Ectodermal cell (in vitro differentiated cells): ENCODE measurements around the gene SND1.

Source experiments
- H3K27ac ChIP-seq: 2 replicates; pipeline ENCODE4 v1.7.0; 2013; ENCODE audit warnings: mild to moderate bottlenecking, low read depth, low read length; ENCODE audit not compliant: insufficient read depth, poor library complexity, severe bottlenecking
- H3K27me3 ChIP-seq: 2 replicates; pipeline ENCODE4 v1.7.0; 2013; ENCODE audit warnings: mild to moderate bottlenecking, low read length; ENCODE audit not compliant: insufficient read depth, control insufficient read depth, poor library complexity, severe bottlenecking
- H3K36me3 ChIP-seq: one replicate; pipeline ENCODE4 v1.7.0; 2013; ENCODE audit warnings: low read length; ENCODE audit not compliant: control insufficient read depth, insufficient read depth
- H3K4me1 ChIP-seq: one replicate; pipeline ENCODE4 v1.7.0; 2013; ENCODE audit warnings: low read length; ENCODE audit not compliant: control insufficient read depth, insufficient read depth
- H3K4me3 ChIP-seq: 2 replicates; pipeline ENCODE4 v1.7.0; 2013; ENCODE audit warnings: low read depth, low read length, control low read depth; ENCODE audit not compliant: insufficient read depth
- H3K9me3 ChIP-seq: 2 replicates; pipeline ENCODE4 v1.7.0; 2013; ENCODE audit warnings: mild to moderate bottlenecking, low read length, moderate library complexity; ENCODE audit not compliant: control insufficient read depth
- WGBS, 2 experiments: methylation state at CpG; one replicate each; pipeline ENCODE4 v1.1.7; 2013; ENCODE audit warnings: missing lambda C conversion rate in 2 of 2; 5-methylcytosine and 5-hydroxymethylcytosine counted together

SND1 gene

GRCh38 chr7:127760436-127761031, 108.5 kb downstream of the SND1 start:
- 92 to 100% methylated on average over 3 to 4 of the region's 4 CpGs for WGBS, 2 experiments
- Histone ChIP-seq H3K27me3 (no peaks in the 10 kb centered on the region), H3K9me3 (no peaks in the 10 kb centered on the region), H3K36me3 (no peaks in the 10 kb centered on the region), H3K27ac (no peak overlapping the region), H3K4me3 (no peak overlapping the region), H3K4me1 (no peaks in the 10 kb centered on the region)

GRCh38 chr7:127761196-127761595, 109.2 kb downstream of the SND1 start:
- no peak overlapping the region for H3K27ac ChIP-seq
- H3K9me3 ChIP-seq: no peaks in the 10 kb centered on the region
- no peaks in the 10 kb centered on the region for H3K36me3 ChIP-seq
- no peaks in the 10 kb centered on the region for H3K27me3 ChIP-seq
- WGBS, 2 experiments: 96% methylated on average over 2 of the region's 2 CpGs; no CpG with 5 or more reads in 1 of the 2 experiments
- no peak overlapping the region for H3K4me3 ChIP-seq
- no peaks in the 10 kb centered on the region for H3K4me1 ChIP-seq

- WGBS, 2 experiments: 89 to 92% methylated on average over 6 of the region's 6 CpGs
- no peaks in the 10 kb centered on the region for H3K27me3 ChIP-seq
Observed at GRCh38 chr7:127764681-127765080, 112.7 kb downstream of the SND1 start.

GRCh38 chr7:127765150-127765549, 113.2 kb downstream of the SND1 start:
- Histone ChIP-seq H3K36me3 (no peaks in the 10 kb centered on the region), H3K4me1 (peaks cover 4% of the 10 kb centered on the region), H3K27me3 (no peaks in the 10 kb centered on the region), H3K4me3 (no peak overlapping the region), H3K27ac (no peak overlapping the region), H3K9me3 (no peaks in the 10 kb centered on the region)
- 94 to 100% methylated on average over 3 of the region's 3 CpGs for WGBS, 2 experiments

More at GRCh38 chr7:127764681-127765080, 112.7 kb downstream of the SND1 start:
- Histone ChIP-seq H3K36me3 (no peaks in the 10 kb centered on the region), H3K27ac (no peak overlapping the region), H3K4me3 (no peak overlapping the region), H3K4me1 (peaks cover 4% of the 10 kb centered on the region), H3K9me3 (no peaks in the 10 kb centered on the region)

- Histone ChIP-seq H3K27me3 (no peaks in the 10 kb centered on the region), H3K27ac (no peak overlapping the region), H3K9me3 (no peaks in the 10 kb centered on the region), H3K36me3 (no peaks in the 10 kb centered on the region), H3K4me1 (peaks cover 4% of the 10 kb centered on the region), H3K4me3 (no peak overlapping the region)
- WGBS, 2 experiments: 71 to 85% methylated on average over 1 to 2 of the region's 4 CpGs
Observed at GRCh38 chr7:127766831-127767459, 115.0 kb downstream of the SND1 start.

GRCh38 chr7:127768241-127768640, 116.2 kb downstream of the SND1 start:
- Histone ChIP-seq H3K4me3 (no peak overlapping the region), H3K27me3 (no peaks in the 10 kb centered on the region), H3K4me1 (peaks cover 4% of the 10 kb centered on the region), H3K27ac (no peak overlapping the region), H3K36me3 (no peaks in the 10 kb centered on the region), H3K9me3 (no peaks in the 10 kb centered on the region)
- 91 to 92% methylated on average over 2 of the region's 2 CpGs for WGBS, 2 experiments

- WGBS, 2 experiments: 92 to 93% methylated on average over 4 of the region's 4 CpGs
- no peak overlapping the region for H3K27ac ChIP-seq
- H3K9me3 ChIP-seq: no peaks in the 10 kb centered on the region
- H3K4me3 ChIP-seq: no peak overlapping the region
- H3K36me3 ChIP-seq: no peaks in the 10 kb centered on the region
- peaks cover 4% of the 10 kb centered on the region for H3K4me1 ChIP-seq
- no peaks in the 10 kb centered on the region for H3K27me3 ChIP-seq
Observed at GRCh38 chr7:127769137-127769536, 117.1 kb downstream of the SND1 start.

GRCh38 chr7:127769696-127770400, 117.9 kb downstream of the SND1 start:
- Histone ChIP-seq H3K4me3 (no peak overlapping the region), H3K27ac (no peak overlapping the region), H3K9me3 (no peaks in the 10 kb centered on the region), H3K36me3 (no peaks in the 10 kb centered on the region), H3K4me1 (peaks cover 4% of the 10 kb centered on the region), H3K27me3 (no peaks in the 10 kb centered on the region)
- 95 to 96% methylated on average over 3 of the region's 4 CpGs for WGBS, 2 experiments

GRCh38 chr7:127770885-127771284, 118.9 kb downstream of the SND1 start:
- Histone ChIP-seq H3K4me1 (peaks cover 4% of the 10 kb centered on the region), H3K4me3 (no peak overlapping the region), H3K9me3 (no peaks in the 10 kb centered on the region), H3K36me3 (no peaks in the 10 kb centered on the region), H3K27ac (no peak overlapping the region), H3K27me3 (no peaks in the 10 kb centered on the region)
- WGBS, 2 experiments: 91 to 97% methylated on average over 4 of the region's 4 CpGs

GRCh38 chr7:127771707-127772106, 119.7 kb downstream of the SND1 start:
- WGBS, 2 experiments: 97 to 100% methylated on average over 5 of the region's 5 CpGs
- peaks cover 4% of the 10 kb centered on the region for H3K4me1 ChIP-seq

More at GRCh38 chr7:127771707-127772106, 119.7 kb downstream of the SND1 start:
- Histone ChIP-seq H3K27ac (no peak overlapping the region), H3K9me3 (no peaks in the 10 kb centered on the region), H3K36me3 (no peaks in the 10 kb centered on the region), H3K27me3 (no peaks in the 10 kb centered on the region), H3K4me3 (no peak overlapping the region)
